ENCODE results near the gene CHRNE.
A peak's percentile ranks its signal among the peaks of the same experiment; 100 is the strongest.

Gene CHRNE

DNA sequence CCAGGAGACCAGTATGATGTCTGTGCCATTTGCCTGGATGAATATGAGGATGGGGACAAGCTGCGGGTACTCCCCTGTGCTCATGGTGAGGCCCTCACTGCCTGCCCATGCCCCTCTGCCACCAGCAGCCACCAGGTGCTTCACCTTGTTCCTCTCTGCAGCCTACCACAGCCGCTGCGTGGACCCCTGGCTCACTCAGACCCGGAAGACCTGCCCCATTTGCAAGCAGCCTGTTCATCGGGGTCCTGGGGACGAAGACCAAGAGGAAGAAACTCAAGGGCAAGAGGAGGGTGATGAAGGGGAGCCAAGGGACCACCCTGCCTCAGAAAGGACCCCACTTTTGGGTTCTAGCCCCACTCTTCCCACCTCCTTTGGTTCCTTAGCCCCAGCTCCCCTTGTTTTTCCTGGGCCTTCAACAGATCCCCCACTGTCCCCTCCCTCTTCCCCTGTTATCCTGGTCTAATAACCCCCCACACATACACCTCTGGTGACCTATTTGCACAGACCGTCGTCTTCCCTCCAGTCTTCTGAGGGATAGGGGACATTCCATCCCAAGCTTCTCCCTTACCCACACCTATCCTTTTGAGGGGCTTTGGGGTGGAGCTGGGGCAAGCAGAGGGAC lies 41.8 kb upstream of the CHRNE start:
- no peak for DNase-seq (ENCODE audit: low read depth in 2 of 2)
- TF ChIP-seq, protein P1, sequence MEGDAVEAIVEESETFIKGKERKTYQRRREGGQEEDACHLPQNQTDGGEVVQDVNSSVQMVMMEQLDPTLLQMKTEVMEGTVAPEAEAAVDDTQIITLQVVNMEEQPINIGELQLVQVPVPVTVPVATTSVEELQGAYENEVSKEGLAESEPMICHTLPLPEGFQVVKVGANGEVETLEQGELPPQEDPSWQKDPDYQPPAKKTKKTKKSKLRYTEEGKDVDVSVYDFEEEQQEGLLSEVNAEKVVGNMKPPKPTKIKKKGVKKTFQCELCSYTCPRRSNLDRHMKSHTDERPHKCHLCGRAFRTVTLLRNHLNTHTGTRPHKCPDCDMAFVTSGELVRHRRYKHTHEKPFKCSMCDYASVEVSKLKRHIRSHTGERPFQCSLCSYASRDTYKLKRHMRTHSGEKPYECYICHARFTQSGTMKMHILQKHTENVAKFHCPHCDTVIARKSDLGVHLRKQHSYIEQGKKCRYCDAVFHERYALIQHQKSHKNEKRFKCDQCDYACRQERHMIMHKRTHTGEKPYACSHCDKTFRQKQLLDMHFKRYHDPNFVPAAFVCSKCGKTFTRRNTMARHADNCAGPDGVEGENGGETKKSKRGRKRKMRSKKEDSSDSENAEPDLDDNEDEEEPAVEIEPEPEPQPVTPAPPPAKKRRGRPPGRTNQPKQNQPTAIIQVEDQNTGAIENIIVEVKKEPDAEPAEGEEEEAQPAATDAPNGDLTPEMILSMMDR (IDR thresholded peaks at IDR 0.05; ENCODE audit: low read depth, low read length) = no peak
- H3K4me3 ChIP-seq (replicated peaks in 1 of 2; ENCODE audit: low read depth in 2 of 2, low read length in 2 of 2) = no peak overlapping the region

- H3K4me3 ChIP-seq (replicated peaks in 1 of 2; ENCODE audit: low read depth in 2 of 2, low read length in 2 of 2) = no peak overlapping the region
- TF ChIP-seq, protein P1 (IDR thresholded peaks at IDR 0.05; ENCODE audit: low read depth, low read length) = no peak
- DNase-seq (ENCODE audit: low read depth in 2 of 2) = no peak
These were observed 41.3 kb upstream of the CHRNE start for GRCh38 chr17:4944163-4944553.

GRCh38 chr17:4942760-4943508 lies 40.0 kb upstream of the CHRNE start:
- peak in 1 of 2 donors; percentile 26 for DNase-seq (ENCODE audit: low read depth in 2 of 2)
- H3K4me3 ChIP-seq (replicated peaks in 1 of 2; ENCODE audit: low read depth in 2 of 2, low read length in 2 of 2) = no peak overlapping the region
- TF ChIP-seq, protein P1 (IDR thresholded peaks at IDR 0.05; ENCODE audit: low read depth, low read length) = no peak

GRCh38 chr17:4941319-4941610 lies 38.4 kb upstream of the CHRNE start:
- DNase-seq (ENCODE audit: low read depth in 2 of 2) = no peak
- TF ChIP-seq, protein P1 (IDR thresholded peaks at IDR 0.05; ENCODE audit: low read depth, low read length) = no peak
- peak overlapping the region; percentile 87 to 97 for H3K4me3 ChIP-seq (replicated peaks in 1 of 2; ENCODE audit: low read depth in 2 of 2, low read length in 2 of 2)

- peak overlapping the region; percentile 87 to 97 for H3K4me3 ChIP-seq (replicated peaks in 1 of 2; ENCODE audit: low read depth in 2 of 2, low read length in 2 of 2)
- TF ChIP-seq, protein P1 (IDR thresholded peaks at IDR 0.05; ENCODE audit: low read depth, low read length) = no peak
- DNase-seq (ENCODE audit: low read depth in 2 of 2) = no peak
These were observed 37.8 kb upstream of the CHRNE start for GRCh38 chr17:4940555-4941318.

- H3K4me3 ChIP-seq (replicated peaks in 1 of 2; ENCODE audit: low read depth in 2 of 2, low read length in 2 of 2) = peak within 1 kb of the TSS; percentile 87 to 97
- TF ChIP-seq, protein P1 (IDR thresholded peaks at IDR 0.05; ENCODE audit: low read depth, low read length) = no peak
- DNase-seq (ENCODE audit: low read depth in 2 of 2) = peak; percentile 100
These were observed 37.1 kb upstream of the CHRNE start, which contains the start of the genes RNF167 and SLC25A11 for GRCh38 chr17:4939796-4940554. TSS of gene RNF167 (plus strand) at chr17:4940268. CDS start at chr17:4940910, 642 bp downstream. TSS of gene SLC25A11 (minus strand) at chr17:4940046. CDS start at chr17:4939910, 136 bp downstream.

All from cardiac fibroblast (primary cell).